HG03060 (cell line): ENCODE results near the gene ZFHX3.
"Not testable (repeated sequence)": the region's sequence is repeated elsewhere in the genome, so short reads cannot be mapped to it uniquely, and the experiment has no call there.

Source experiments
- ATAC-seq: cut with Tn5 transposase; IDR thresholded peaks from one replicate; pipeline ENCODE4 v1.9.1; 2021; ENCODE audit warnings: low read depth, moderate number of reproducible peaks; ENCODE audit not compliant: unreplicated experiment

ZFHX3 gene

GRCh38 chr16:73000907-73001521, 46.9 kb downstream of the ZFHX3 start:
- ATAC-seq: no peak

- ATAC-seq: no peak
Measured at GRCh38 chr16:73000020-73000906, 47.7 kb downstream of the ZFHX3 start.

- no peak for ATAC-seq
Measured at GRCh38 chr16:72999541-73000019, 48.3 kb downstream of the ZFHX3 start.

- ATAC-seq: no peak
Measured at GRCh38 chr16:72997141-72997542, 50.8 kb downstream of the ZFHX3 start.

- no peak for ATAC-seq
Measured at GRCh38 chr16:72996291-72997062, 51.5 kb downstream of the ZFHX3 start.

GRCh38 chr16:72995882-72996270, 52.1 kb downstream of the ZFHX3 start:
- not testable (repeated sequence) for ATAC-seq

- ATAC-seq: no peak
Measured at GRCh38 chr16:72995151-72995881, 52.6 kb downstream of the ZFHX3 start.

- no peak for ATAC-seq
Measured at GRCh38 chr16:72992142-72992601, 55.8 kb downstream of the ZFHX3 start.

- ATAC-seq: no peak
Measured at GRCh38 chr16:72991644-72992043, 56.3 kb downstream of the ZFHX3 start.

- ATAC-seq: no peak
Measured at GRCh38 chr16:72991211-72991610, 56.7 kb downstream of the ZFHX3 start.

GRCh38 chr16:72990571-72990970, 57.4 kb downstream of the ZFHX3 start:
- no peak for ATAC-seq

GRCh38 chr16:72989579-72990551, 58.1 kb downstream of the ZFHX3 start:
- no peak for ATAC-seq

- ATAC-seq: not testable (repeated sequence)
Measured at GRCh38 chr16:72989203-72989578, 58.7 kb downstream of the ZFHX3 start.

GRCh38 chr16:72988569-72988968, 59.4 kb downstream of the ZFHX3 start:
- no peak for ATAC-seq

- ATAC-seq: no peak
Measured at GRCh38 chr16:72987480-72987901, 60.4 kb downstream of the ZFHX3 start.

GRCh38 chr16:72985995-72986394, 61.9 kb downstream of the ZFHX3 start:
- no peak for ATAC-seq

GRCh38 chr16:72985148-72985941, 62.6 kb downstream of the ZFHX3 start:
- no peak for ATAC-seq

GRCh38 chr16:72983728-72984350, 64.1 kb downstream of the ZFHX3 start:
- no peak for ATAC-seq
